Breast epithelium (tissue), 4 donors: Measurements from ENCODE around the gene MYBPH. TPM values are rescaled to one million over a fixed set of nuclear protein-coding genes. Genes with fewer than 3 reads are reported as not detected.
A peak's percentile ranks its signal among the peaks of the same experiment; 100 is the strongest.

Experiments used
- DNase-seq, 2 donors: peaks; one replicate each; pipeline ENCODE4 v3.0.0-alpha.2; 2019; ENCODE audit warnings: low spot score in 2 of 2
- H3K27ac ChIP-seq, 2 donors: fragments of 200-600 bp; sonication (generic) in 1 of 2; one replicate each; pipeline ENCODE4 v1.5.1; 2016 to 2019; ENCODE audit warnings: mild to moderate bottlenecking in 1 of 2
- H3K27me3 ChIP-seq, 2 donors: fragments of 200-600 bp; sonication (generic) in 1 of 2; one replicate each; pipeline versions ENCODE4 v1.5.1 to v1.6.0; 2017 to 2019; ENCODE audit warnings: control low read depth in 1 of 2, mild to moderate bottlenecking in 1 of 2
- H3K36me3 ChIP-seq: fragments of 200-600 bp; one replicate; pipeline ENCODE4 v1.5.1; 2019
- H3K4me1 ChIP-seq, 2 donors: fragments of 200-600 bp; sonication (generic); one replicate each; pipeline ENCODE4 v1.5.1; 2016 to 2019; ENCODE audit warnings: control low read depth in 1 of 2
- H3K4me3 ChIP-seq, 3 donors: fragments of 200-600 bp; sonication (generic); 1 replicate in 2 of 3; 2 replicates in 1 of 3; pipeline ENCODE4 v1.5.1; 2016 to 2019; ENCODE audit warnings: mild to moderate bottlenecking in 3 of 3, moderate library complexity in 2 of 3
- H3K9me3 ChIP-seq, 2 donors: fragments of 200-600 bp; sonication (generic) in 1 of 2; one replicate each; pipeline ENCODE4 v1.5.1; 2016 to 2019; ENCODE audit warnings: control low read depth in 1 of 2
- POLR2A ChIP-seq: fragments of 450-650 bp; IDR thresholded peaks from one replicate; pipeline ENCODE4 v1.6.1; 2016; ENCODE audit warnings: antibody characterized with exemption, mild to moderate bottlenecking, moderate library complexity
- POLR2AphosphoS5 ChIP-seq, 3 donors: sonication (generic); formaldehyde crosslinking; IDR thresholded peaks; one replicate each; pipeline ENCODE4 v1.6.1; 2017; ENCODE audit warnings: antibody characterized with exemption in 3 of 3
- intact Hi-C: fragments of 100-400 bp; cut with DNase I; formaldehyde crosslinking; loops from one replicate; pipeline ENCODE4 v1.15.1; 2023; ENCODE audit warnings: low total_unique reads
- total RNA-seq, 3 donors: library from RNA; depleted of rRNA; stranded (reverse); fragments of >200 nt; gene quantifications; one replicate each; pipeline ENCODE4 v1.1.0, GENCODE V29; 2016
- TF ChIP-seq, protein P1 (sequence below), 3 donors: fragments of 450-650 bp; IDR thresholded peaks; one replicate each; pipeline ENCODE4 v1.5.1; 2016 to 2017; ENCODE audit warnings: antibody characterized with exemption in 3 of 3, mild to moderate bottlenecking in 3 of 3, moderate library complexity in 3 of 3

MYBPH gene
- total RNA-seq, 3 donors from 2014 or later = 0.66 TPM; not detected in 2

GRCh38 chr1:203148127-203148526 lies 27.5 kb downstream of the MYBPH start:
- no peak for TF ChIP-seq POLR2AphosphoS5 (IDR thresholded peaks at IDR 0.05)
- TF ChIP-seq POLR2A = no peak
- TF ChIP-seq, protein P1, sequence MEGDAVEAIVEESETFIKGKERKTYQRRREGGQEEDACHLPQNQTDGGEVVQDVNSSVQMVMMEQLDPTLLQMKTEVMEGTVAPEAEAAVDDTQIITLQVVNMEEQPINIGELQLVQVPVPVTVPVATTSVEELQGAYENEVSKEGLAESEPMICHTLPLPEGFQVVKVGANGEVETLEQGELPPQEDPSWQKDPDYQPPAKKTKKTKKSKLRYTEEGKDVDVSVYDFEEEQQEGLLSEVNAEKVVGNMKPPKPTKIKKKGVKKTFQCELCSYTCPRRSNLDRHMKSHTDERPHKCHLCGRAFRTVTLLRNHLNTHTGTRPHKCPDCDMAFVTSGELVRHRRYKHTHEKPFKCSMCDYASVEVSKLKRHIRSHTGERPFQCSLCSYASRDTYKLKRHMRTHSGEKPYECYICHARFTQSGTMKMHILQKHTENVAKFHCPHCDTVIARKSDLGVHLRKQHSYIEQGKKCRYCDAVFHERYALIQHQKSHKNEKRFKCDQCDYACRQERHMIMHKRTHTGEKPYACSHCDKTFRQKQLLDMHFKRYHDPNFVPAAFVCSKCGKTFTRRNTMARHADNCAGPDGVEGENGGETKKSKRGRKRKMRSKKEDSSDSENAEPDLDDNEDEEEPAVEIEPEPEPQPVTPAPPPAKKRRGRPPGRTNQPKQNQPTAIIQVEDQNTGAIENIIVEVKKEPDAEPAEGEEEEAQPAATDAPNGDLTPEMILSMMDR (IDR thresholded peaks at IDR 0.05) = peak in 2 of 3 donors; percentile 24 to 40
- Histone ChIP-seq H3K9me3 (no peaks in the 10 kb centered on the region), H3K4me1 (peaks cover 0 to 5% of the 10 kb centered on the region in 2 donors), H3K27ac (peak overlapping the region; percentile 62 to 86), H3K27me3 (no peaks in the 10 kb centered on the region), H3K4me3 (no peak overlapping the region), H3K36me3 (no peaks in the 10 kb centered on the region)
- intact Hi-C loops = no loop called here
- DNase-seq = no peak

DNA sequence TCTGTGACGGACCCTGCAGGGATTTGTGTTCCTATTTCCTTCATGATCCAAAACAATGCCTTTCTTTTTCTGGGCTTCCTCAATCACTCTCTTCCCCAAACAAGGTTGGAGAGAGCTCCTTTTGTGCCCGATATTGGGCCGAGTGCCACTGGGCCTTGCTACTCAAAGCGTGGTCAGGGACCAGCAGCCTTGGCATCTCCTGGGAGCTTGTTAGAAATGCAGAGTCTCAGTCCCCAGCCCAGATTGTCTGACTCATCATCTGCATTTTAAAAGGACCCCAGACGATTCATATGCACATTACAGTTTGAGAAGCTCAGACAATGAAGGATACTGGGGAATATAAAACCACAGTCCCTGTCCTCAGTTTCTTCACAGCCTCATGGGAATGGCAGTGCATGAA lies 28.2 kb downstream of the MYBPH start:
- TF ChIP-seq POLR2A (no peak), POLR2AphosphoS5 (IDR thresholded peaks at IDR 0.05) (no peak)
- TF ChIP-seq, protein P1 (IDR thresholded peaks at IDR 0.05) = no peak
- intact Hi-C loops = no loop called here
- Histone ChIP-seq H3K36me3 (no peaks in the 10 kb centered on the region), H3K9me3 (no peaks in the 10 kb centered on the region), H3K27me3 (no peaks in the 10 kb centered on the region), H3K4me3 (no peak overlapping the region), H3K27ac (peak overlapping the region in 1 of 2 donors; percentile 86), H3K4me1 (peaks cover 0 to 5% of the 10 kb centered on the region in 2 donors)
- peak in 1 of 2 donors; percentile 68 for DNase-seq

DNA sequence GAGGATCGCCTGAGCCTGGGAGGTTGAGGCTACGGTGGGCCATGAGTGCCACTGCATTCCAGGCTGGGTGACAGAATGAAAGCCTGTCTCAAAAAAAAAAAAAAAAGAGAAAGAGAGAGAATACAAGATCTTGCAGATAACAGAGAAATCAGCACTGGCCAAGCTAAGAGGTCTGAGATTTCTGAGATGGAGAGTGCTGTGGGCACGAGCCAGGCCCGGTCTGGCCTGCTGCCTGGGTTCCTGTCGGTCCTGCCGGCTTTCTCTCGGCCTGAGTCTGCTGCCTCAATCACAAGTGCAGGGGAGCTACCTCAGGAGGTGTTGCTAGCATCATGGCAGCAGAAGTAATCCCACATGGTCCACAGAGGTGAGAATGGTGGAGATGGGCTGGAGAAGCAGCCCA lies 29.1 kb downstream of the MYBPH start:
- Histone ChIP-seq H3K27ac (peak overlapping the region; percentile 76 to 86), H3K9me3 (no peaks in the 10 kb centered on the region), H3K4me3 (no peak overlapping the region), H3K27me3 (no peaks in the 10 kb centered on the region), H3K36me3 (no peaks in the 10 kb centered on the region), H3K4me1 (peaks cover 0 to 5% of the 10 kb centered on the region in 2 donors)
- TF ChIP-seq POLR2AphosphoS5 (IDR thresholded peaks at IDR 0.05) (no peak), POLR2A (no peak)
- TF ChIP-seq, protein P1 (IDR thresholded peaks at IDR 0.05) = no peak
- DNase-seq = no peak
- intact Hi-C loops = no loop called here

- Histone ChIP-seq H3K4me3 (no peak overlapping the region), H3K9me3 (no peaks in the 10 kb centered on the region), H3K4me1 (peaks cover 0 to 5% of the 10 kb centered on the region in 2 donors), H3K36me3 (no peaks in the 10 kb centered on the region), H3K27me3 (no peaks in the 10 kb centered on the region), H3K27ac (peak overlapping the region; percentile 65 to 86)
- no peak for DNase-seq
- TF ChIP-seq POLR2A (no peak), POLR2AphosphoS5 (IDR thresholded peaks at IDR 0.05) (no peak)
- TF ChIP-seq, protein P1 (IDR thresholded peaks at IDR 0.05) = no peak
- intact Hi-C loops = no loop called here
Observed at GRCh38 chr1:203146042-203146369, 29.6 kb downstream of the MYBPH start.

DNA sequence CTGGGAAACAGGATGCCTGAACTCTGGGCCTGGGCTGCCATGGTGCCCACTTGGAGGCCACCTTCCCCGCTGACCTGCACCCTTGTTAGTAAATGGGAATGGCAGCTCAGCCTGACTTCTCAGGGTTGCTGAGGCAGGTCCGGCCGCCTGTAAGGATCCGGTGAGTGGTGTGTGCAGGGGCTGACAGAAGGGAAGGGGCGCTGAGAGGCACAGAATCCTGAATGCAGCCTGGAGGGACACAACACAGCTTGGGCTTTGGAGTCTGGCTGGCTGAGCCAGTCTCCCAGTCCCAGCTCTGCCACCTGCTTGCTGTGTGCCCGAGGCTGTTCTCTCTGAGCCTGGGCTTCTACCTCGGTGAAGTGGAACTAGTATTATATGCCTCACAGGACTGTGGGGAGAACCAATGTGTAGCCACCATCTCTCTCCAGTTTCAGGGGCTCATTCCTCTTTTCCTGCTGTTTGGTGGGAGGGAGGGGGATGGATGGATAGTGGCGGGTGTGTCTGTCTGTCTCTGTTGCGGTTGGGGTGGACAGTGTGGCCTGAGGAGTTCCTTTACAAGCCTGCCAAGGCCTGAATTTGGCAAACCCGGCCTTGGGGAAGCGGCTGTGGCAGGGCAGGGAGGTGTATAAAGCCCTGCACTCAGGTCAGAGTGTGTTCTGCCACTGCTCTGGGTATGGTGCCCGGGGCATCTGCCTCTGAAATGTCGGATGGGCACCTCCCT lies 30.1 kb downstream of the MYBPH start:
- intact Hi-C loops = no loop called here
- H3K27me3 ChIP-seq = no peaks in the 10 kb centered on the region
- H3K36me3 ChIP-seq = no peaks in the 10 kb centered on the region
- peak overlapping the region; percentile 65 to 86 for H3K27ac ChIP-seq
- no peak overlapping the region for H3K4me3 ChIP-seq
- H3K4me1 ChIP-seq = peaks cover 0 to 5% of the 10 kb centered on the region in 2 donors
- no peaks in the 10 kb centered on the region for H3K9me3 ChIP-seq
- DNase-seq = no peak
- TF ChIP-seq, protein P1 (IDR thresholded peaks at IDR 0.05) = no peak
- no peak for TF ChIP-seq POLR2AphosphoS5 (IDR thresholded peaks at IDR 0.05)
- no peak for TF ChIP-seq POLR2A
